ENCODE measurements around the gene GABRR2.

The GABRR2 gene

DNA sequence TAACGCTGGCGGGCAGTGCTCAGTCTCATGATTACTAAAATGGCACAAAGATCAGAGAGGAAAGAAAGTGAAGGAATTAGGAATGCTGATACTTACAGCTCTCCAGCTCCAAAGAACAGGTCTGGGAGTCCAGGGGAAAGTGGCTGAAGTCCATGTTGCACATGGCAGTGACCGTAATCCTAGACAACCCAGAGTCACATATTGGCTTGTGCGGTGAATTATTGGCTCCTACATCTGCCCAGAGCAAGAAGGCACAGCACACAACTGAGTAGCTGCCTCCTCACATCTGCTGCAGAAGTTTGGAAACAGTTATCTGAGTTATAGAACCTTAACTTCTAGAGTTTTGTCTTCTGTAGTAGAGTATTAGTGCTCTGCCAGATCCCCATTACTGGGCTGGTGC is 47.2 kb downstream of the GABRR2 start:
- Mint-ChIP-seq H3K36me3 (peaks cover under 1% of the 10 kb centered on the region), H3K9me3 (ENCODE audit: low read depth) (no peaks in the 10 kb centered on the region), H3K27me3 (no peaks in the 10 kb centered on the region)

DNA sequence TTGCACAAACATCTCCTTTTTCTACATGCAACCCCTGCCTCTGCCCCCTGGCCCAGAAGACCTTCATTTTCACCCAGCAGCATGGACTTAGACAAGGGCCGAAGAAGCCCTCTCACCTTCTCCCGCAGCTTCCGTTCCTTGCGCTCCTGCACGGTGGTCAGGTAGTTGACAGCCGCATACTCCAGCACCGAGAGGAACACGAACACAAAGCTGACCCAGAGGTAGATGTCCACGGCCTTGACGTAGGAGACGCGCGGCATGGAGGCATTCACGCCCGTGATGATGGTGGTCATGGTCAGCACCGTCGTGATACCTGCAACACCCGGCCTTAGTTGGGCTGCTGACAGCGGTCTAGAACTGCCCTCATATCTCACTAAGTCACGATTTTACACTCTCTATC is 50.8 kb downstream of the GABRR2 start:
- Mint-ChIP-seq H3K9me3 (ENCODE audit: low read depth) (no peaks in the 10 kb centered on the region), H3K36me3 (peaks cover 4% of the 10 kb centered on the region), H3K4me1 (ENCODE audit: low read depth) (peaks cover 3% of the 10 kb centered on the region), H3K27ac (no peak overlapping the region), H3K4me3 (no peak overlapping the region), H3K27me3 (no peaks in the 10 kb centered on the region)

More for the DNA sequence above, 47.2 kb downstream of the GABRR2 start:
- Mint-ChIP-seq H3K4me3 (no peak overlapping the region), H3K4me1 (ENCODE audit: low read depth) (no peaks in the 10 kb centered on the region), H3K27ac (no peak overlapping the region)

GRCh38 chr6:89260832-89261231 is 54.3 kb downstream of the GABRR2 start:
- Mint-ChIP-seq H3K9me3 (ENCODE audit: low read depth) (no peaks in the 10 kb centered on the region), H3K27me3 (no peaks in the 10 kb centered on the region), H3K4me3 (no peak overlapping the region), H3K4me1 (ENCODE audit: low read depth) (peaks cover 3% of the 10 kb centered on the region), H3K36me3 (peaks cover 4% of the 10 kb centered on the region), H3K27ac (no peak overlapping the region)

DNA sequence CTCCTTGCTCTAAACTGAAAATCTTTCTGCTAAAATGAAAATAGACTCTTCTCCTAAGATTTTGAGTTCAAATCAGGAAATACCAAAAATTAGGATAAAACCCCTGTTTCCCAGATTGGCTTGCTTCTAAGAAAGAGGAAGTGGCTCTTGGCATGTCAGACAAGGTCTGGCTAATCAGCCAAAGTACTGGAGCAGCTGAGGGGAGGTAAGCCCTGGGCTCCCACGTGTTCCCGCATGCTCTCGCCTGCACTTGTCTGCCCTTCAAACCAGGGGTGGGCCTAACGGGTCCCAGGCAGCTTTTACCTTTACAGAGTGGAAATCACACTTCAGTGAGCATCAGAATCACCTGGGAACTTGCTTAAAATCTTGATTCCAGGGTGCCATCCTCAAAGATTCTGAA is 54.8 kb downstream of the GABRR2 start:
- H3K27me3 Mint-ChIP-seq: no peaks in the 10 kb centered on the region
- H3K9me3 Mint-ChIP-seq (ENCODE audit: low read depth): no peaks in the 10 kb centered on the region
- H3K27ac Mint-ChIP-seq: no peak overlapping the region
- H3K4me1 Mint-ChIP-seq (ENCODE audit: low read depth): peaks cover 3% of the 10 kb centered on the region
- peaks cover 4% of the 10 kb centered on the region for H3K36me3 Mint-ChIP-seq
- H3K4me3 Mint-ChIP-seq: no peak overlapping the region

DNA sequence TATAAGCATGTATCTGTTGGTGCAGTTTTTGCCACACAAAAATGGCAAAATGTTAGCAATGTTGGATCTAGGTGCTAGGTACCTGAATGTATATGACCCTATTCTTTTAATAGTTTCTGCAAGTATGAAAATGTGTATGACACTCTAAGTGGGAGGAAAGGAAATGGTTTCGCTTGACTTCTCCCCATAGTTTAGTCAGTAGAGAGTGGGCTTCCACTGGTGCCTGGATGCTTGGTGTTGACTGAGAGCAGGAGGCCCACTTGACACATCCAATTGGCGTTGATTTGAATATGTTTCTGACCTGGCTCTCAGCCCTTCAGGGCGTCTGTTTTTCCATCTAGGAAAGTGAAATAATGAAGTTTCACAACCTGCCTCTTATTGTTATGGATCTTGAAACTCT is 56.2 kb downstream of the GABRR2 start:
- Mint-ChIP-seq H3K4me1 (ENCODE audit: low read depth) (peaks cover 3% of the 10 kb centered on the region), H3K9me3 (ENCODE audit: low read depth) (no peaks in the 10 kb centered on the region), H3K27ac (no peak overlapping the region), H3K27me3 (no peaks in the 10 kb centered on the region), H3K4me3 (no peak overlapping the region), H3K36me3 (peaks cover 4% of the 10 kb centered on the region)

DNA sequence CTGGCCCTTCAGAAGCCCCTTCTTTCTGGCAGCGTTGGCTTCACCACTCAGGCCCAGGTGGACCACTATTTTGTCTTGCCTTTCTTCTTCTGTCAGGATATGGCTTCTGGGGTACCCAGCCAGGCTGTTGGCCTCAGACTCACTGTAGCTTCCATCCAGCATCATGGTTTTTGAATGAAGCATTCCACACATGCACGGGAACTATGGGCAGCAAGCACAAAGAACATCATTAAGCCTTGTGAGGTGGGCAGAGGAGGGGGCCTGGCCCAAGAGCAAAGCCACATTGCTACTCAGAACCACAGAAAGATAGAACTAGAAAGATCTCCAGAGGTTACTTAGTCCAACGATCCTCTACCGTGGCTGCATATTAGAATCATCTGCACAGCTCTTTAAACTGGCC is 57.3 kb downstream of the GABRR2 start:
- Mint-ChIP-seq H3K27ac (no peak overlapping the region), H3K4me1 (ENCODE audit: low read depth) (peaks cover 3% of the 10 kb centered on the region), H3K27me3 (no peaks in the 10 kb centered on the region), H3K9me3 (ENCODE audit: low read depth) (no peaks in the 10 kb centered on the region), H3K4me3 (no peak overlapping the region), H3K36me3 (peaks cover 2% of the 10 kb centered on the region)

DNA sequence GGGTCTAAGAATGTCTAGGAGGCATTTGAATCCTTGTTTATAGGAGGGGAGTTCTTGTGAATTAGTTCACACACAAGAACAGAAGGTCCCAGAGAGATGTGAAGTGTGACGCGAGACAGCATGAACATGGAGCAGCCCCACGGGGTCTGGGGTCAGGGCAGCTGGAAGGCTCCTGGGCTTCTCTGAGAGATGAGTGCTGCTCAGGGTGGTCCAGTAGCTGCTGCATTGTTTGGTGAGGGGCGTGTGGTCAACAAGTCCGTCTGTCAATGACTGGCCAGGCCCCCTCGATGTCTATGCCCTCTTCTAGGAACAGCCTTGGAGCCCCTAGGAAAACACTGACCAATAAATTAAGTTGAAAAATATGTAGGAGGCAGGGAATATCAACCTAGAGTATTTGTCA is 57.8 kb downstream of the GABRR2 start:
- H3K4me3 Mint-ChIP-seq: no peak overlapping the region
- no peaks in the 10 kb centered on the region for H3K36me3 Mint-ChIP-seq
- no peaks in the 10 kb centered on the region for H3K27me3 Mint-ChIP-seq
- H3K4me1 Mint-ChIP-seq (ENCODE audit: low read depth): peaks cover 3% of the 10 kb centered on the region
- no peak overlapping the region for H3K27ac Mint-ChIP-seq
- no peaks in the 10 kb centered on the region for H3K9me3 Mint-ChIP-seq (ENCODE audit: low read depth)

DNA sequence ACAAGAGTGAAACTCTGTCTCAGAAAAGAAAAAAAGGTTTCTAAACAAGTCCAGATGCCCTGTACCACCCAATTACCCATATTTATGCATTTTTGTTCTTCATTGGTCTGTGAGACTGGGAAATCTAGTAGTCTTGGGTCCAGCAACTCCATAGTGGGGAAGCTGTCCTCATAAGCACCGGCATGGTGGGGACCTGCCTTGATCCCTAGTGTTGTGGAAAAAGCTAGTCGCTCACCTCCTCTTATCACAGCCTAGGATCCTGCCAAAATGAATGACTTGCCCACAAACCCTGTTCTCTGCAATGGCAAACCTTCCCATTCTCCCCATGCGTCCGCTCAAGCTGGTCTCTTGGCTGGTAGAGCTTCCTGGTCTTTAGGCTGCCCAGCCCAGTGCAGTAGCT is 59.7 kb downstream of the GABRR2 start:
- H3K27ac Mint-ChIP-seq: no peak overlapping the region
- H3K4me1 Mint-ChIP-seq (ENCODE audit: low read depth): no peaks in the 10 kb centered on the region
- H3K36me3 Mint-ChIP-seq: no peaks in the 10 kb centered on the region
- no peaks in the 10 kb centered on the region for H3K9me3 Mint-ChIP-seq (ENCODE audit: low read depth)
- no peak overlapping the region for H3K4me3 Mint-ChIP-seq
- no peaks in the 10 kb centered on the region for H3K27me3 Mint-ChIP-seq

DNA sequence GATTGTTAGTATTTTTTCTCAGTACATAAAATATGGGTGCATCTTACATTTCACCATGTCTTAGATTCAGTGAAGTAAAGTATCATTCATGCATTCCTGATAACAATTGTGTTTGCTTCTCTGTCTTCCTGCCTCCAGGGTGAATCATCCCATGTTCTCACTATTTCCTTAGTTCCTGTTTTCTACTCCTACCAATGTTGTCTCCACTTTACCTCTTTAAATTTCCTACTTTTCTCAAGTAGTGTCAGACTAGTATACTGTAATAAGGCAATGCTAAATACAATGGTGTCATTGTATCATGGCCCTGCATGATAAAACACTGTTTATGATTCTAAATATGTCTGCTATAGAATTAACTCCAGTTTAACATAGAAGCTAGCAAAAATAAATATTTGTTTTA is 60.5 kb downstream of the GABRR2 start:
- H3K27me3 Mint-ChIP-seq: no peaks in the 10 kb centered on the region
- no peak overlapping the region for H3K27ac Mint-ChIP-seq
- no peak overlapping the region for H3K4me3 Mint-ChIP-seq
- H3K36me3 Mint-ChIP-seq: no peaks in the 10 kb centered on the region
- H3K9me3 Mint-ChIP-seq (ENCODE audit: low read depth): no peaks in the 10 kb centered on the region
- no peaks in the 10 kb centered on the region for H3K4me1 Mint-ChIP-seq (ENCODE audit: low read depth)

DNA sequence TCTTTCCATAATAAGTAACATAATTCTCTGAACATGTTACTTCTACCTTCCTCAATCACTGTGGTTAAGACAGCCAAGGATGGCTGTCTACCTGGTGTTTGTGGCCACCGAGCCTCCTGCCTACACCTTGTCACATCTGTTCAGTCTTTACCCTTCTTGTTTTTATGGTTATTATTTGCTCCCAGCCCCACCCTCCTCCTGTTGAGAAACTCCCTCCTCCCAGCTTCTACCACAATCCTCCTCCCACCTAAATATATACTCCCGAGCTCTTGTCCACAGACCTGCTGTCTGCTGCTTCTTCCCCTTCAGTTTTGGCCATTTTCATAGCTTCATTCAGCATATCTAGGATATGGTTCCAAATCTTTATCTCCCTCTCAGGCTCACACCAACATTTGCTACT is 62.2 kb downstream of the GABRR2 start:
- Mint-ChIP-seq H3K27ac (no peak overlapping the region), H3K9me3 (ENCODE audit: low read depth) (no peaks in the 10 kb centered on the region), H3K27me3 (no peaks in the 10 kb centered on the region), H3K4me3 (no peak overlapping the region), H3K36me3 (no peaks in the 10 kb centered on the region), H3K4me1 (ENCODE audit: low read depth) (no peaks in the 10 kb centered on the region)

GRCh38 chr6:89251976-89252375 is 63.1 kb downstream of the GABRR2 start:
- no peak overlapping the region for H3K4me3 Mint-ChIP-seq
- H3K9me3 Mint-ChIP-seq (ENCODE audit: low read depth): no peaks in the 10 kb centered on the region
- H3K4me1 Mint-ChIP-seq (ENCODE audit: low read depth): no peaks in the 10 kb centered on the region
- no peaks in the 10 kb centered on the region for H3K36me3 Mint-ChIP-seq
- no peaks in the 10 kb centered on the region for H3K27me3 Mint-ChIP-seq
- H3K27ac Mint-ChIP-seq: no peak overlapping the region

DNA sequence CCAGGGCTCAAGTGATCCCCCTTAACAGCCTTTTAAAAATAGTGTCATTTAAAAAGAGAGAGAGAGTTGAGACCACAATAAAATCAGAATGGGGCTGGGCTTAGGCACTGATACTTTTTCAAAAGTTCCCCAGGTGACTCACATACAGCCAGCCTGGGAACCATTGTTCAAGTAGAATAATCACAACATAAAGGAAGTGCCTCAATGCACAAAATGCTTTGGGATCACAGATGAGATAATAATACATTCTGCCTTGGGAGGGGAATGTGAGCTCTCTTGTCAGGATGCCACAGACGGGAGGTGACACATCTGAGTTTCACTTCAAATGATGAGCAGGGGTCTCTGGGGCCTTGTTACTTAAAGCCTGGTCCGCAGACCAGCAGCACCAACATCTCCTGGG is 63.9 kb downstream of the GABRR2 start:
- no peaks in the 10 kb centered on the region for H3K36me3 Mint-ChIP-seq
- H3K27ac Mint-ChIP-seq: no peak overlapping the region
- no peaks in the 10 kb centered on the region for H3K27me3 Mint-ChIP-seq
- H3K4me1 Mint-ChIP-seq (ENCODE audit: low read depth): no peaks in the 10 kb centered on the region
- H3K4me3 Mint-ChIP-seq: no peak overlapping the region
- no peaks in the 10 kb centered on the region for H3K9me3 Mint-ChIP-seq (ENCODE audit: low read depth)

- no peak overlapping the region for H3K27ac Mint-ChIP-seq
- H3K36me3 Mint-ChIP-seq: no peaks in the 10 kb centered on the region
- H3K9me3 Mint-ChIP-seq (ENCODE audit: low read depth): no peaks in the 10 kb centered on the region
- H3K27me3 Mint-ChIP-seq: no peaks in the 10 kb centered on the region
- no peaks in the 10 kb centered on the region for H3K4me1 Mint-ChIP-seq (ENCODE audit: low read depth)
- no peak overlapping the region for H3K4me3 Mint-ChIP-seq
Measured at GRCh38 chr6:89250239-89250638, 64.9 kb downstream of the GABRR2 start.

DNA sequence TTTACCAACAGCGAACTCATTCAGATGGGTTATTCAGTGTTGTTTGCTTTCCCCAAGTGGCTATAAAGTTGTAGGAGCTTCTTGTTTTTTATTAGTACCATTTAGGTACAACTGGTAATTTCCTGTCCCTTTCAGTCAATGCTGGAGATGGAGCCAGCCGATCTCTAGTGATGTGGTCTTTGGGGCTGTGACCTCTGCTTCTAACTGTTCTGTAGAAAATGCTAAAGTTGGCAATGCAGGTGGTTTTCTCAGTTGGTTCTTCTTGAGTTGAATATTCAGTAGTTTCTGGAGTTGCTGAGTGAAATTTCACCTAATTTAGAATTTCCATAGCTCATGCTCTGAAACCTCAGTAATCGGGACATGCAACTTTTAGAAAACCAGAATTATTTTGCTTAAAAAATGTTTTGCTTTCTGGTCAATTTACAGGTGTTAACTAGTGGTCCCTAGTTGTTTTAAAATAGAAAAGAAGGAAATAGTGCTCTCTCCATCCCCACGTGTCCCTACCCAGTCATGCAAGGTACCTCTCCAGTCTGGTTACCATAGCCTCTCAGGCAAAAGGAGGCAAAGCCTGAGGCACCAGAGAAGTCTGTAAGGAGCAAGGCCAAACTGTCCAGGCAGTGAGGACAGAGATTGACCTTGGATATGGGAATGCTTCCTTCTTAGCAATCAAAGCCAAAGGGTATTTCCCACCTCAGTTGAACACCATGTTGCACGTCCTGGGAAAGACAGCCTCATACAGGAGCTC is 70.7 kb downstream of the GABRR2 start:
- Mint-ChIP-seq H3K9me3 (ENCODE audit: low read depth) (no peaks in the 10 kb centered on the region), H3K27me3 (no peaks in the 10 kb centered on the region), H3K36me3 (no peaks in the 10 kb centered on the region), H3K4me3 (no peak overlapping the region), H3K27ac (no peak overlapping the region), H3K4me1 (ENCODE audit: low read depth) (peaks cover 16% of the 10 kb centered on the region)

GRCh38 chr6:89243331-89243629 is 71.8 kb downstream of the GABRR2 start:
- no peak overlapping the region for H3K4me3 Mint-ChIP-seq
- H3K27me3 Mint-ChIP-seq: peaks cover under 1% of the 10 kb centered on the region
- no peak overlapping the region for H3K27ac Mint-ChIP-seq
- H3K4me1 Mint-ChIP-seq (ENCODE audit: low read depth): peaks cover 25% of the 10 kb centered on the region
- H3K9me3 Mint-ChIP-seq (ENCODE audit: low read depth): no peaks in the 10 kb centered on the region
- H3K36me3 Mint-ChIP-seq: no peaks in the 10 kb centered on the region

DNA sequence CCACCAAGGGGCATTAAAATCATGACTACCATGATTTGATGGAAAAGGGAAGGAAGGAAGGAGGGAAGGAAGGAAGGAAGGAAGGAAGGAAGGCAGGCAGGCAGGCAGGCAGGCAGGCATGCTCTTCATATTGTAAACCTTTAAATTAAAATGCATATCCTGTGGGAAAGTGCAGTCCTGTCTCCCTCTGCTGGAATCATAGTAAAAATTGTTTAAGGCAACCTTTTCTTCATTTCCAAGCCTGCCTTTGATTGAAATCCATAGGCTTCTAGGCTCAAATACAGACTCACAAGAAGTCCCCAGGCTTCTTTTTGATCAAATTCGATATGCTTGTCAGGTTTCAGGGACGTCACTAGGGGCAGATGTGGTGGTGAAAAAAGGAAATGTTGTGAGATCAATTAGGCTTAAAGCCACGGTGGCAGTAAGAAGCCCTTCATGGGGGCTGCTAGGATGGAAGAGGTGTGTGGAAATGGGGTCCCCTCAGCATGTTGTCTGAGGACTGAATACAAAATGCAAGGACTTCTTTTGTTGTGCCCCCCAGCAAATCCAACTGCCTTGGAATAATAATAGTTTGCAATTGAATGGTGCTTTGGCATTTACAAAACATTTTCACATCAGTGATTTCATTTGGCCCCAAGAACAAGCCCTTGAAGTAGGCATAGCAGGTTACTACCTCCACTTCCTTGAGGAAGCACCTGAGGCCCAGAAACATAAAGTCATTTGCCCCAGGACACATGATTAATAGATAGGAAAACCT is 72.3 kb downstream of the GABRR2 start:
- no peaks in the 10 kb centered on the region for H3K9me3 Mint-ChIP-seq (ENCODE audit: low read depth)
- H3K4me1 Mint-ChIP-seq (ENCODE audit: low read depth): peaks cover 25% of the 10 kb centered on the region
- H3K27me3 Mint-ChIP-seq: peaks cover 2% of the 10 kb centered on the region
- H3K36me3 Mint-ChIP-seq: no peaks in the 10 kb centered on the region
- H3K27ac Mint-ChIP-seq: no peak overlapping the region
- no peak overlapping the region for H3K4me3 Mint-ChIP-seq
